ENCODE results near the gene RANGRF. TPM values are rescaled to one million over a fixed set of nuclear protein-coding genes. Genes with fewer than 3 reads are reported as not detected.

The RANGRF gene
- 23.9 and 24.3 TPM in 2 replicates for total RNA-seq

GRCh38 chr17:8288336-8289102 lies at the start of gene RANGRF:
Gene RANGRF (plus strand): TSS chr17:8288670. CDS start chr17:8288789, 119 bp downstream.

GRCh38 chr17:8248751-8249607 lies 39.5 kb upstream of the RANGRF start, which contains the start of gene PFAS:
Gene PFAS (plus strand): TSS chr17:8249289. CDS start chr17:8253938, 4,649 bp downstream.

GRCh38 chr17:8339540-8339939 lies 51.1 kb downstream of the RANGRF start, which contains the start of gene ODF4:
Gene ODF4 (plus strand): TSS chr17:8339840. CDS start chr17:8340052, 212 bp downstream.

Other genes starting within 250 kb of the RANGRF start
- 50.2 and 69.3 TPM in 2 replicates for gene ALOX15B, start 249.6 kb upstream of the RANGRF start, total RNA-seq
- gene ALOX12B, start 201.0 kb upstream of the RANGRF start, total RNA-seq: 1.1 and 3.5 TPM in 2 replicates
- 2.1 and 3.2 TPM in 2 replicates for gene ALOXE3, start 170.2 kb upstream of the RANGRF start, total RNA-seq
- gene HES7, start 164.6 kb upstream of the RANGRF start, total RNA-seq: 1.8 and 1.9 TPM in 2 replicates
- gene PER1, start 136.3 kb upstream of the RANGRF start, total RNA-seq: 47.4 and 70.4 TPM in 2 replicates
- gene VAMP2, start 125.7 kb upstream of the RANGRF start, total RNA-seq: 3.3 and 5.9 TPM in 2 replicates
- gene TMEM107, start 112.3 kb upstream of the RANGRF start, total RNA-seq: 41.7 and 46.1 TPM in 2 replicates
- gene BORCS6, start 98.5 kb upstream of the RANGRF start, total RNA-seq: 13.0 and 16.8 TPM in 2 replicates
- 58.2 and 59.1 TPM in 2 replicates for gene AURKB, start 78.1 kb upstream of the RANGRF start, total RNA-seq
- 9.0 and 11.6 TPM in 2 replicates for gene CTC1, start 40.6 kb upstream of the RANGRF start, total RNA-seq
- 27.0 and 28.1 TPM in 2 replicates for gene PFAS, start 39.4 kb upstream of the RANGRF start, total RNA-seq
- gene SLC25A35, start 6.7 kb downstream of the RANGRF start, total RNA-seq: 0.78 and 0.93 TPM in 2 replicates
- gene ARHGEF15, start 21.6 kb downstream of the RANGRF start, total RNA-seq: not detected in 2 replicates
- not detected in 2 replicates for gene ODF4, start 51.2 kb downstream of the RANGRF start, total RNA-seq
- gene RPL26, start 94.5 kb downstream of the RANGRF start, total RNA-seq: 3,396 and 4,896 TPM in 2 replicates
- 1.4 and 2.2 TPM in 2 replicates for gene RNF222, start 109.2 kb downstream of the RANGRF start, total RNA-seq
- 40.9 and 42.5 TPM in 2 replicates for gene NDEL1, start 147.2 kb downstream of the RANGRF start, total RNA-seq

Data from airway epithelial cell (primary cell).